Measurements from ENCODE around the gene RAB34.
"Not testable (repeated sequence)": the region's sequence is repeated elsewhere in the genome, so short reads cannot be mapped to it uniquely, and the experiment has no call there.

Gene RAB34

GRCh38 chr17:28726627-28727491 is 9.2 kb upstream of the RAB34 start:
- DNase-seq (ENCODE audit: low read depth in 2 of 2): peak; percentile 91

- peak in 1 of 2 donors; percentile 80 for DNase-seq (ENCODE audit: low read depth in 2 of 2)
These were observed 8.6 kb upstream of the RAB34 start, which contains the start of gene TLCD1 for GRCh38 chr17:28726226-28726626. TSS of gene TLCD1 (minus strand) at chr17:28726233. CDS start at chr17:28726097, 136 bp downstream.

DNA sequence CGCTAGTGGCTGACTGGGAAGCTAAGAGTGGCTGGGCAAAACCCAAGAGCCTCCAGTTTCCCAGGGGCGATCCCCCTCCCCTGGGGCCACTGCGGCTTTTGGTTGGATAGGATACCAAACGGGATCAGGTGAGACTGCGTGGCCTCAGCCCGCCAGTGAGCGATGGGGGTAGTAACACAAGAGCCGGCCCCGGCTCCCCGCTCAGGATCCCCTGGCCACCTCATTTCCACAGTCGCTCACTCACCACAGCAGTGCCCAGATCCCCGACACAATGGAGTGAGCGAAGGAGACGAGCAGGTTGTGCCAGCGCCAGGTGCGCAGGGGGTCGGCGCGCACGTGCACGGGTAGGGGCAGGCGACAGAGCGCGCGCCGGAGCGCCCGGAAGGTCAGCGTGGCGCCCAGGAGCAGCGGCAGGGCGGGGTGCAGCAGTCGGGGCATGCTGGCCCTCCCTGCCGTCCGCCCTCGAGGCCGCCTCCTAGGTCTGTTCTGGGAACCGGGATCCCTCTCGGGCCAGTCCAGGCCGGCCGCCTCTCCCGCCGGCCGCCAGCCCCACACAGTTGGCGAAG is 8.1 kb upstream of the RAB34 start:
- DNase-seq (ENCODE audit: low read depth in 2 of 2): peak in 1 of 2 donors; percentile 58

DNA sequence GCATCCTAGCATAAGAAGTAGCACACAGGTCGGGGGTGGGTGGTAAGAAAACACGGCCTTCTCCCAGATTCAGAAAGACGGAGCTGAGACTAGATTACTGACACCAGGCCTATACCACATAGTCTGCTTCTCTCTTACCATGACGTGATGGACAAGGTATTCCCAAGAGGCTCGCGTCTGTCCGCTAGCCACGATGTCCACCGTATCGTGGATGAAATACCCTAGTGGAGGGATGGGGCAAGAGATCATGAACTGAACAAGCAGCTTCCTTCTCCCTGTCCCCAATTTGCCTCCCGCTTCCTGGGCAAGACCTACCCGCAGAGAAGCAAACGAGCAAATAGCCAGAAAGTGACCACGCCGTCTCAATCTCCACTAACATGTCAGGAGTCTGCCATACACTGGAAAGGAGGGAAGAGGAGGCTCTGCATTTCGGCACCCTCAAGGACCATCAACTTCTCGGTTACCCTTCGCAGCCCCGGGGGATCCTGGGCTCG is 7.5 kb upstream of the RAB34 start:
- no peak for DNase-seq (ENCODE audit: low read depth in 2 of 2)

- no peak for DNase-seq (ENCODE audit: low read depth in 2 of 2)
These were observed 7.0 kb upstream of the RAB34 start for GRCh38 chr17:28724500-28725165.

DNA sequence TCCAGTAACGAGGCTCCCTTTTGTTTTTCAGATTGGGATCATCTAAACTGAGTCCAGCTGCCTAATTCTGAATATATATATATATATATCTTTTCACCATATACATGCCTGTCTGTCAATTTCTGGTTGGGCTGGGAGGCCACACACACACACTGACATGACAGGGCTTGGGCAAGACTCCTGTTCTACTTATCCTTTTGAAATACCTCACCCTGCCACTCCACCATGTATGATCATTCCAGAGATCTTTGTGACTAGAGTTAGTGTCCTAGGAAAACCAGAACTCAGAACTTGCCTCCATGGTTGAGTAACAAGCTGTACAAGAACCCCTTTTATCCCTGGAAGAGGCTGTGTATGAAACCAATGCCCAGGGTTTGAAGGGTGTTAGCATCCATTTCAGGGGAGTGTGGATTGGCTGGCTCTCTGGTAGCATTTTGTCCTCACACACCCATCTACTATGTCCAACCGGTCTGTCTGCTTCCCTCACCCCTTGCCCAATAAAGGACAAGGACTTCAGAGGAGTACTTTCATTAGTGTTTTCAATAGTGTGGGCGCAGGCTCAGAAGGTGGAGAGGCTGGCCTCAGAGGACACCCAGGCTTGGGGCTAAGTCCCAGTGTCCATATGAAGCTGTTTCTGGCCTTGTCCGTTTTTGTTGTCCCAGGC is 6.3 kb upstream of the RAB34 start:
- DNase-seq (ENCODE audit: low read depth in 2 of 2): not testable (repeated sequence)

GRCh38 chr17:28723159-28723835 is 5.6 kb upstream of the RAB34 start:
- DNase-seq (ENCODE audit: low read depth in 2 of 2): no peak

DNA sequence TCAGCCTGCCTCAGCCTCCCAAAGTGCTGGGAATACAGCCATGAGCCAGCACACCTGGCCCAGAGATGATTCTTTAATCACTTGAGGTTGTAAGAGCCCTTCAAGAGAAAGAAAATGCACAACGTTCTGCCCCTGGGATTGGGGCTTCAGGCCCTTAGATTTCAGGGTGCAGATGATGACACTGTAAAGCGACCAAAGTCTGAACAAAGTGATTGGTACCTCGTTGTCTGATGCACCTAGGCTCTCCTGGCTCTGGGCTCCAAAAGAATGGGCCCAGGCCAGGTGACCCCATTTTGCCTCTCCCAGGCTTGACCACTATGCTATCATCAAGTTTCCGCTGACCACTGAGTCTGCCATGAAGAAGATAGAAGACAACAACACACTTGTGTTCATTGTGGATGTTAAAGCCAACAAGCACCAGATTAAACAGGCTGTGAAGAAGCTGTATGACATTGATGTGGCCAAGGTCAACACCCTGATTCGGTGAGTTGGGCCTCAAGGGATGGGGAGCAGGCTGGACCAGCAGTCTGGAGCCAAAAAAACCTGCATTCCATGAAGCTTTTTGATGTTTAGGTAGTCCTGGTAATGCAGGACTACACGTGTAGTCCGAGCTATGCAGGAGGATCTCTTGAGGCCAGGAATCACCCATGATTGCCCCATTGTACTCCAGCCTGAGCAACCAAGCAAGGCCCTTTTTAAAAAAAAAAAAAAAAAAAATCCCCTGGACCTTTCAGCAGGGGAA is 4.9 kb upstream of the RAB34 start:
- no peak for DNase-seq (ENCODE audit: low read depth in 2 of 2)

GRCh38 chr17:28720997-28721329 is 3.3 kb upstream of the RAB34 start:
- DNase-seq (ENCODE audit: low read depth in 2 of 2): not testable (repeated sequence)

DNA sequence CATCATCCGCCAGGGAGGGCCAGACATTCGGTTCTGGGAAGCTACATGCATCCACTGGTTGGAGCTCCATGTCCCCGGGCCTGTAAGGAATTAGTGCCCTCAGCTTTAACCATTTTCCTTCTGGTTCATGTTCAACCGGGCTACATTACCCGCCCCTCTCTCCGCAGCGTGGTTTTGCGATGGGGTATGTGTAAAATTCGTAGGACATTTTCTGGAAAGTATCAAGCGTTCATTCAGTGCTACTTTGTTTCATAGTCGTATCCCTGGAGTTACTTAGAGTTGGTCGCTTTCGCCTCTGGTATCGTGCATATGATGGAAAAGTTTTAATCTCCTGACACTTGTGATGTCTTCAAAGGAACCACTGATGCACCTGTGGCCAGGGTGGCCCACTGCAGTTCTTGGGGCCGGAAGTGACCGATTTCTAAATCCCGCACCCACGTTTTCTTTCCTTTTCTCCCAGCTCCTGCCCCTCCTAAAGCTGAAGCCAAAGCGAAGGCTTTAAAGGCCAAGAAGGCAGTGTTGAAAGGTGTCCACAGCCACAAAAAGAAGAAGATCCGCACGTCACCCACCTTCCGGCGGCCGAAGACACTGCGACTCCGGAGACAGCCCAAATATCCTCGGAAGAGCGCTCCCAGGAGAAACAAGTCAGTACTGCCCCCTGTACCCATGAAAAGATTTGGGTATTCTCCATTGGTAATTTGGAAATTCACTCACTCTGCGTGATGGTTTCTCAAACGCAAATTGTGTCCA is 2.8 kb upstream of the RAB34 start:
- no peak for DNase-seq (ENCODE audit: low read depth in 2 of 2)

DNA sequence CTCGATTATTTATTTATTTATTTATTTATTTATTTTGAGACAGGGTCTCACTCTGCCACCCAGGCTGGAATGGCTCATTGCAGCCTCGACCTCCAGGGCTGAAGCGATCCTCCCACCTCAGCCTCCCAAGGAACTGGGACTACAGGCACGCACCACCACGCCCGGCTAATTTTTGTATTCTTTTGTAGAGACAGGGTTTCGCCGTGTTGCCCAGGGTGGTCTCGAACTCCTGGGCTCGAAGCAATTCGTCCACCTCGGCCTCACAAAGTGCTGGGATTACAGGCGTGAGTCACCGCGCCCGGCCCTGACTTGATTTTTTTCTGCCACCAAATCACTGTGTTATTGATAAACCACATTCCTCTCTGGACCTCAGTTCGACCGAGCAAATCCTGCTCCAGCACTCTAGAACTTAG is 1.4 kb upstream of the RAB34 start:
- no peak for DNase-seq (ENCODE audit: low read depth in 2 of 2)

- no peak for DNase-seq (ENCODE audit: low read depth in 2 of 2)
These were observed 809 bp upstream of the RAB34 start for GRCh38 chr17:28718333-28719020.

DNA sequence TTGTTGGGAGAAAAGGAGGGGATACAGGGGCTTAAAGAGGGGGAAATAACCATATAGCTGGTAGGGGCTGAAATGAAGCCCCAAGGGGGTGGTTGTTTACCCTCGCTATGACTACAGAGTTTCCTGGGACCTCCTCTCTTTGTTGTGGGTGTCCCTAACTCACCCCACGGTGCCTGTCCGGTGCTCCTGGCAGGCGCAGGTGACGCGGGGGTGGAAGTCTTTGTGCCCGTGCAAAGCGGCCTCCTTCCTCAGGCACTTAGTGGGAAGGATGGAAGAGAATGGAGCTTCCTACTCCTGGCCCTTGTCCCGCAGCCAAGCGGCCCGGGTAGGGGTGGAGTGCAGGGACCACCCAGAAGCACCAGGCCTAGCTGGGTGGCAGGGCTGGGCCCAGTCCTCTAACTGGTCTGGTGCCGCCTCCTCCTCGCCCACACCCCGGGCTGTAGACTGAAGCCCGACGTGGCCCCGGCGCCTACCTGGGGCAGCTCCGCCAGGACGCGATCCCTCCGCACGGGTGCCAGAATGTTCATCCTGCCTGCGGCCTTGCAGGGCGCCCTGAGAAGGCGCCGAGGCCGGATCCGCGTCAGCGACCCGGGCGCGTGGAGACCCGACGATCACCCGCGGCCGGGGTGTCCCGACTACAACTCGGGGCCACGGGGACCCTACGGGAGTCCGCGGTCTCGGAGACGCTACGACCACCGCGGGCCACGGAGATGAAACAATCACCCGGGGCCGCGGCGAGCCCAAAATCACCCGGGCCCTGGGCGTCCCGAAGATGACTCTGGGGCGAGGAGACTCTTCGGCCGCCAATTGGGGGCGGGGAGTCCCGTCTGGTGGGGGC is 709 bp downstream of the RAB34 start:
- DNase-seq (ENCODE audit: low read depth in 2 of 2): no peak

- no peak for DNase-seq (ENCODE audit: low read depth in 2 of 2)
These were observed 2.5 kb downstream of the RAB34 start for GRCh38 chr17:28715217-28715616.

DNA sequence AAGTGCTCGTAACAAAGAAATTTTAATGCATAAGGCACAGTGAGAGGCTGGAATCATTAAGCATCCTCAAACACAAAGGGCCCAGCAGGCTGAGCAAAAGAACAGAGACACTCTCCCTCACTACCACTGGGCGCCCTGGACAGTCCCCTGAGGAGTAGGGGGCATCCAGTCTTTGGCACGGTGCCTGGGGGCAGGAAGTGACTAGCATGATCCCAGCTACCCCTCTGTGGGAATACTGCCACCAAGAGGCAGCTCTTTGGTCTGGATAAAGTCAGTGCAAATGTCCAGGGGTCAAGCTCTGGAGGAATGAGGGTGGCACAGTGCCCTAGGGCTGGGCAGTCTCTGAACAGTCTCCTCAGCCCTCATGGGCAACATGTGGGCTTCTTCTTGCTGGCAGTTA is 3.4 kb downstream of the RAB34 start:
- no peak for DNase-seq (ENCODE audit: low read depth in 2 of 2)

GRCh38 chr17:28712705-28713415 is 4.8 kb downstream of the RAB34 start:
- no peak for DNase-seq (ENCODE audit: low read depth in 2 of 2)

DNA sequence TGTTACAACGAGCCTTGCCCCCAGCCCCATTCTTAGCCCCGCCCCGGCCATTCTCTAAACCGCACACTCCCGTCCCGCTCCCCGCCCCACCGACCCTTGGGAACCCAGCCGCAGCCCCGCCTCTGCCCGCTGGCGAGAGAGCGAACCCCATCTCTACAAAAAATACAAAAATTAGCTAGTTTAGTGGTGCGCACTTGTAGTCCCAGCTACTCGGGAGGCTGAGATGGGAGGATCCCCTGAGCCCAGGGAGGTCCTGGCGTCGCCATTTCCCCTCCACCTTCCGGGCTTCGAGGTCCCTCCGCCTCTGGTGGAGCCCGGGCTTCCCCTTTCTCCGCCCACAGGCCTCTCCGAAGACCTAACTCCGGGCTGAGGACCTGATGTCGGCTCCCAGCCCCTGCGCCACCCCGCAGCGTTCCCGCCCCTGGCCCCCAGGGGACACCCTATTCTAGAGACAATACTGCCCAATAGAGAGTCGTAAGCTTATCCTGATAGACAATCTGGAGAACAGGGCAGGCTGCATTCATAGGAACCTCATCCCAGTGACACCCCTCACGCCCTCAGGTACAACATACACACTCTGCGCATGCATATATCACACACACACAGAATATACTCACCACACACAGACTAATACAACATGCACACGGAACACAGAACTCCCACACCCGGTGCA is 5.5 kb downstream of the RAB34 start:
- DNase-seq (ENCODE audit: low read depth in 2 of 2): peak; percentile 58 to 66

DNA sequence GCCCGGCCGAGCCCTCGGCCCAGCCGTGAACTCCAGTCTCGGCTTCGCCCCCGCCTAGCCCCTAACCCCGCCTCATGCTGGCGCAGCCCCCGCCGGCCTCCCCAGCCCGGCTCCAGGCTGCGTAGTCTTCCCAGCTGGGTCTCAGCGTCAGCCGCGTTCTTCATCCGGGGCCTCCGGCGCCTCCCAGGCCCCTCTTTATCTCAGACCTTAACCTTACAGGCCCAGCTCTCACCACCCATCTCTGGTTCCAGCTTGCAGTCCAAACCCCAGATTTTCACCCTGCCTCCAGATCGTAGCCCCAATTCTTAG is 6.0 kb downstream of the RAB34 start, which contains the start of gene PROCA1:
PROCA1 (minus strand) TSS at position 166 of the 309 bp plus-strand sequence. CDS start 228 bp downstream, outside the sequence.
- DNase-seq (ENCODE audit: low read depth in 2 of 2): no peak

All from stimulated activated CD4-positive, alpha-beta T cell treated with anti-CD3 and anti-CD28 coated beads, Interleukin-4, amount 100 ng/mL, for 48 hours (primary cell).